Glutamatergic neuron (in vitro differentiated cells): Measurements from ENCODE around the gene CRIM1. TPM values are rescaled to one million over a fixed set of nuclear protein-coding genes. Genes with fewer than 3 reads are reported as not detected.

Experiments
- DNase-seq: peaks from one replicate; pipeline ENCODE4 v3.0.0; 2022
- H3K27ac Mint-ChIP-seq: one replicate; pipeline ENCODE4 v1.8.0; 2020; ENCODE audit warnings: mild to moderate bottlenecking, mixed read lengths, inconsistent platforms; ENCODE audit not compliant: unreplicated experiment
- H3K27me3 Mint-ChIP-seq: one replicate; pipeline ENCODE4 v1.8.0; 2020; ENCODE audit warnings: mild to moderate bottlenecking, moderate library complexity, mixed read lengths, inconsistent platforms; ENCODE audit not compliant: unreplicated experiment
- H3K36me3 Mint-ChIP-seq: one replicate; pipeline ENCODE4 v1.8.0; 2020; ENCODE audit warnings: mild to moderate bottlenecking, mixed read lengths, inconsistent platforms; ENCODE audit not compliant: unreplicated experiment
- H3K4me1 Mint-ChIP-seq: one replicate; pipeline ENCODE4 v1.8.0; 2020; ENCODE audit warnings: mild to moderate bottlenecking, low read depth, mixed read lengths, inconsistent platforms; ENCODE audit not compliant: unreplicated experiment
- H3K4me3 Mint-ChIP-seq: one replicate; pipeline ENCODE4 v1.8.0; 2020; ENCODE audit warnings: mild to moderate bottlenecking, mixed read lengths, inconsistent platforms; ENCODE audit not compliant: unreplicated experiment
- H3K9me3 Mint-ChIP-seq: one replicate; pipeline ENCODE4 v1.8.0; 2020; ENCODE audit warnings: mild to moderate bottlenecking, moderate library complexity, mixed read lengths, inconsistent platforms; ENCODE audit not compliant: unreplicated experiment
- CTCF ChIP-seq: fragments of 200-600 bp; sonication (generic); IDR thresholded peaks from one replicate; pipeline ENCODE4 v1.5.0; 2021; ENCODE audit not compliant: partially characterized antibody, unreplicated experiment
- total RNA-seq: library from RNA; stranded (reverse); fragmentation: NEBNext Ultra II Directional; extraction: Animal tissue kit (Norgen Biotek cat#: 25700); gene quantifications from one replicate; pipeline ENCODE4 v1.2.1, GENCODE V29; 2021; ENCODE audit not compliant: unreplicated experiment

CRIM1 gene
- total RNA-seq, 1 donor from 2014 or later, result 35.7 TPM

- DNase-seq, result no peak
- Mint-ChIP-seq H3K27me3 (peaks cover 6% of the 10 kb centered on the region), H3K4me3 (no peak overlapping the region), H3K4me1 (peaks cover 26% of the 10 kb centered on the region), H3K9me3 (peaks cover 7% of the 10 kb centered on the region), H3K36me3 (no peaks in the 10 kb centered on the region), H3K27ac (no peak overlapping the region)
- no peak for TF ChIP-seq CTCF
Observed at GRCh38 chr2:36565712-36566111, 210.1 kb downstream of the CRIM1 start.

- Mint-ChIP-seq H3K27me3 (peaks cover 6% of the 10 kb centered on the region), H3K36me3 (no peaks in the 10 kb centered on the region), H3K27ac (no peak overlapping the region), H3K4me3 (no peak overlapping the region), H3K9me3 (peaks cover 7% of the 10 kb centered on the region), H3K4me1 (peaks cover 26% of the 10 kb centered on the region)
- TF ChIP-seq CTCF, result no peak
- DNase-seq, result no peak
Observed at GRCh38 chr2:36566887-36567286, 211.3 kb downstream of the CRIM1 start.

- no peaks in the 10 kb centered on the region for H3K36me3 Mint-ChIP-seq
- H3K4me3 Mint-ChIP-seq, result no peak overlapping the region
- H3K27ac Mint-ChIP-seq, result no peak overlapping the region
- peaks cover 26% of the 10 kb centered on the region for H3K4me1 Mint-ChIP-seq
- no peak for DNase-seq
- TF ChIP-seq CTCF, result no peak
- H3K27me3 Mint-ChIP-seq, result peaks cover 6% of the 10 kb centered on the region
- H3K9me3 Mint-ChIP-seq, result peaks cover 7% of the 10 kb centered on the region
Observed at GRCh38 chr2:36567711-36568408, 212.3 kb downstream of the CRIM1 start.

- Mint-ChIP-seq H3K4me3 (no peak overlapping the region), H3K9me3 (peaks cover 7% of the 10 kb centered on the region), H3K36me3 (no peaks in the 10 kb centered on the region), H3K4me1 (peaks cover 22% of the 10 kb centered on the region), H3K27ac (no peak overlapping the region), H3K27me3 (peaks cover 2% of the 10 kb centered on the region)
- TF ChIP-seq CTCF, result no peak
- no peak for DNase-seq
Observed at GRCh38 chr2:36568516-36569246, 213.1 kb downstream of the CRIM1 start.

GRCh38 chr2:36569267-36569856 lies 213.8 kb downstream of the CRIM1 start:
- Mint-ChIP-seq H3K9me3 (peaks cover 5% of the 10 kb centered on the region), H3K27me3 (peaks cover 2% of the 10 kb centered on the region), H3K36me3 (no peaks in the 10 kb centered on the region), H3K27ac (no peak overlapping the region), H3K4me3 (no peak overlapping the region), H3K4me1 (peaks cover 15% of the 10 kb centered on the region)
- TF ChIP-seq CTCF, result no peak
- DNase-seq, result no peak
